Type B pancreatic cell (in vitro differentiated cells): ENCODE data around the gene ZNF593. TPM values are rescaled to one million over a fixed set of nuclear protein-coding genes. Genes with fewer than 3 reads are reported as not detected.

Experiments used
- DNase-seq: peaks from one replicate; pipeline ENCODE4 v3.0.0; 2021; ENCODE audit warnings: mixed read lengths; ENCODE audit not compliant: unreplicated experiment; ENCODE audit errors: extremely low spot score
- H3K27ac Mint-ChIP-seq: 2 replicates; pipeline ENCODE4 v1.8.0; 2021; ENCODE audit warnings: mild to moderate bottlenecking, mixed read lengths
- H3K27me3 Mint-ChIP-seq: 2 replicates; pipeline ENCODE4 v1.8.0; 2021; ENCODE audit warnings: mixed read lengths
- H3K36me3 Mint-ChIP-seq: 2 replicates; pipeline ENCODE4 v1.8.0; 2021; ENCODE audit warnings: mixed read lengths
- H3K4me1 Mint-ChIP-seq: one replicate; pipeline ENCODE4 v1.8.0; 2021; ENCODE audit warnings: mixed read lengths; ENCODE audit not compliant: unreplicated experiment
- H3K4me3 Mint-ChIP-seq: 2 replicates; pipeline ENCODE4 v1.8.0; 2021; ENCODE audit warnings: mild to moderate bottlenecking, mixed read lengths
- H3K9me3 Mint-ChIP-seq: 2 replicates; pipeline ENCODE4 v1.8.0; 2021; ENCODE audit warnings: mixed read lengths
- CTCF ChIP-seq: fragments of 200-600 bp; sonication (generic); conservative IDR thresholded peaks from 2 replicates; pipeline ENCODE4 v1.5.0; 2021; ENCODE audit warnings: antibody characterized with exemption, mild to moderate bottlenecking
- total RNA-seq: library from RNA; stranded (reverse); gene quantifications from 2 replicates; pipeline ENCODE4 v1.2.1, GENCODE V29; 2021; ENCODE audit warnings: low replicate concordance

The ZNF593 gene
- total RNA-seq, 1 donor from 2014 or later: 29.7 TPM

GRCh38 chr1:26170472-26170821 is 739 bp downstream of the ZNF593 start:
- no peaks in the 10 kb centered on the region for H3K36me3 Mint-ChIP-seq
- H3K4me1 Mint-ChIP-seq: peaks cover 16% of the 10 kb centered on the region
- H3K27me3 Mint-ChIP-seq: no peaks in the 10 kb centered on the region
- no peak for DNase-seq
- H3K9me3 Mint-ChIP-seq: no peaks in the 10 kb centered on the region
- H3K27ac Mint-ChIP-seq: peak overlapping the region; percentile 90
- TF ChIP-seq CTCF: no peak
- peak overlapping the region; percentile 90 for H3K4me3 Mint-ChIP-seq

GRCh38 chr1:26171084-26172072 is 1.7 kb downstream of the ZNF593 start, which contains the start of gene ZNF593OS:
ZNF593OS (minus strand) TSS chr1:26171832; CDS start chr1:26171661, 171 bp downstream.
- H3K36me3 Mint-ChIP-seq: no peaks in the 10 kb centered on the region
- no peaks in the 10 kb centered on the region for H3K27me3 Mint-ChIP-seq
- peaks cover 14% of the 10 kb centered on the region for H3K4me1 Mint-ChIP-seq
- no peak for TF ChIP-seq CTCF
- H3K9me3 Mint-ChIP-seq: no peaks in the 10 kb centered on the region
- DNase-seq: no peak
- peak within 1 kb of the TSS; percentile 90 for H3K4me3 Mint-ChIP-seq
- H3K27ac Mint-ChIP-seq: no peak within 1 kb of the TSS

- Mint-ChIP-seq H3K36me3 (no peaks in the 10 kb centered on the region), H3K4me1 (peaks cover 6% of the 10 kb centered on the region), H3K4me3 (no peak overlapping the region), H3K27ac (no peak overlapping the region), H3K9me3 (no peaks in the 10 kb centered on the region), H3K27me3 (no peaks in the 10 kb centered on the region)
- TF ChIP-seq CTCF: no peak
- DNase-seq: no peak
Measured at GRCh38 chr1:26175346-26175745, 5.6 kb downstream of the ZNF593 start.

- Mint-ChIP-seq H3K27ac (peak within 1 kb of the TSS; percentile 100), H3K36me3 (peaks cover 5% of the 10 kb centered on the region), H3K4me3 (peak within 1 kb of the TSS; percentile 93), H3K4me1 (peaks cover 6% of the 10 kb centered on the region), H3K9me3 (no peaks in the 10 kb centered on the region), H3K27me3 (no peaks in the 10 kb centered on the region)
- no peak for DNase-seq
- no peak for TF ChIP-seq CTCF
Measured at GRCh38 chr1:26177182-26177684, 7.5 kb downstream of the ZNF593 start, which contains the start of gene CNKSR1. CNKSR1 (plus strand) TSS chr1:26177491; CDS start chr1:26177548, 57 bp downstream.

- Mint-ChIP-seq H3K9me3 (no peaks in the 10 kb centered on the region), H3K4me3 (no peak overlapping the region), H3K4me1 (peaks cover 6% of the 10 kb centered on the region), H3K36me3 (peaks cover 5% of the 10 kb centered on the region), H3K27me3 (no peaks in the 10 kb centered on the region), H3K27ac (no peak overlapping the region)
- DNase-seq: no peak
- no peak for TF ChIP-seq CTCF
Measured at GRCh38 chr1:26180010-26180506, 10.3 kb downstream of the ZNF593 start.
